ENCODE measurements around the gene CSPG4.

DNA sequence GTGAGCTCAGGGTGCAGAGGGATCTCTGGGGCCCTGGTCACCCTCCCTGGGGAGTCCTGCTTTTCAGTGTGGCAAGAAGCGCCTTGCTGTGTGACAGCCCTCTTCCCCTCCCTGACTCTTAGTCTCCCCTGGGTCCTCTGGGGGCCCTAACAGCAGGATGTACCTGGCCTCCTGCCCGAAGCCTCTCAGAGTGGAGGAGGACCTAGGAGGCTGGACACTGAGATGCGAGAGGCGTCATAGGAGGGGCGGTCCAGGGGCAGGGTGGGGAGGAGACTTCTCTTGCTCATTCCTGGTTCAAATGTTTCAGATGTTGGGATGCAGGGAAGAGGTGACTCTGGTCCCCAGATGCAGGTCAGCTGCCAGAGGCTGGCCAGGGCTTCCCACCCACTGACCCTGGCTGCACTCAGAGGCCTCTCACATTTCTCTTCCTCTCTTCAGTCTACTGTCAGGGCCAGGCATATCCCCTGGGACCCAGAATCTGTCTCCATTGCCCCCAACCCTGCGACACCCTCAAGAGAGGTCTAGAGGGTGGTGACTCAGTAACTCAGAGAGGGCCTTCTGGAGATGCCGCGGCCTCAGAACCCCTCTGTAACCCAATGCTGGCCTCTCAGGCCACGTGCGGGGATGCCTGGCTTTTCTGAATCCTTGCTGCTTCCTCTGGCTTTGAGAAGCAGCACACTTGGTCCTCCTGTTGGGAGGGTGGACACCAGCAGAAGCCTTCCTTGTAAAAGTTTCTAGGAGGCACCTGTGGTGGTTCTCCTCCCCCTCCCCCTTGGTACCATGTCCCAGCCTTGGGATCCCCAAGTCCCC lies 39.0 kb downstream of the CSPG4 start:
- TF ChIP-seq, protein P1, sequence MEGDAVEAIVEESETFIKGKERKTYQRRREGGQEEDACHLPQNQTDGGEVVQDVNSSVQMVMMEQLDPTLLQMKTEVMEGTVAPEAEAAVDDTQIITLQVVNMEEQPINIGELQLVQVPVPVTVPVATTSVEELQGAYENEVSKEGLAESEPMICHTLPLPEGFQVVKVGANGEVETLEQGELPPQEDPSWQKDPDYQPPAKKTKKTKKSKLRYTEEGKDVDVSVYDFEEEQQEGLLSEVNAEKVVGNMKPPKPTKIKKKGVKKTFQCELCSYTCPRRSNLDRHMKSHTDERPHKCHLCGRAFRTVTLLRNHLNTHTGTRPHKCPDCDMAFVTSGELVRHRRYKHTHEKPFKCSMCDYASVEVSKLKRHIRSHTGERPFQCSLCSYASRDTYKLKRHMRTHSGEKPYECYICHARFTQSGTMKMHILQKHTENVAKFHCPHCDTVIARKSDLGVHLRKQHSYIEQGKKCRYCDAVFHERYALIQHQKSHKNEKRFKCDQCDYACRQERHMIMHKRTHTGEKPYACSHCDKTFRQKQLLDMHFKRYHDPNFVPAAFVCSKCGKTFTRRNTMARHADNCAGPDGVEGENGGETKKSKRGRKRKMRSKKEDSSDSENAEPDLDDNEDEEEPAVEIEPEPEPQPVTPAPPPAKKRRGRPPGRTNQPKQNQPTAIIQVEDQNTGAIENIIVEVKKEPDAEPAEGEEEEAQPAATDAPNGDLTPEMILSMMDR (IDR thresholded peaks at IDR 0.05): no peak
- no peak for TF ChIP-seq POLR2A (IDR thresholded peaks at IDR 0.05)

Measured in ovary (tissue), 3 donors.